ENCODE data around the gene ARHGAP31.

GRCh38 chr3:119323723-119324085 lies 29.5 kb downstream of the ARHGAP31 start:
- TF ChIP-seq, protein P1, sequence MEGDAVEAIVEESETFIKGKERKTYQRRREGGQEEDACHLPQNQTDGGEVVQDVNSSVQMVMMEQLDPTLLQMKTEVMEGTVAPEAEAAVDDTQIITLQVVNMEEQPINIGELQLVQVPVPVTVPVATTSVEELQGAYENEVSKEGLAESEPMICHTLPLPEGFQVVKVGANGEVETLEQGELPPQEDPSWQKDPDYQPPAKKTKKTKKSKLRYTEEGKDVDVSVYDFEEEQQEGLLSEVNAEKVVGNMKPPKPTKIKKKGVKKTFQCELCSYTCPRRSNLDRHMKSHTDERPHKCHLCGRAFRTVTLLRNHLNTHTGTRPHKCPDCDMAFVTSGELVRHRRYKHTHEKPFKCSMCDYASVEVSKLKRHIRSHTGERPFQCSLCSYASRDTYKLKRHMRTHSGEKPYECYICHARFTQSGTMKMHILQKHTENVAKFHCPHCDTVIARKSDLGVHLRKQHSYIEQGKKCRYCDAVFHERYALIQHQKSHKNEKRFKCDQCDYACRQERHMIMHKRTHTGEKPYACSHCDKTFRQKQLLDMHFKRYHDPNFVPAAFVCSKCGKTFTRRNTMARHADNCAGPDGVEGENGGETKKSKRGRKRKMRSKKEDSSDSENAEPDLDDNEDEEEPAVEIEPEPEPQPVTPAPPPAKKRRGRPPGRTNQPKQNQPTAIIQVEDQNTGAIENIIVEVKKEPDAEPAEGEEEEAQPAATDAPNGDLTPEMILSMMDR (conservative IDR thresholded peaks at IDR 0.05 in 1 of 2, IDR thresholded peaks at IDR 0.05 in 1 of 2; ENCODE audit: extremely low read depth in 1 of 2, insufficient read depth in 1 of 2, low read depth in 1 of 2, low read length in 2 of 2): no peak
- no peak for TF ChIP-seq EZH2 (IDR thresholded peaks at IDR 0.05; ENCODE audit: borderline replicate concordance, low read length)

All from mammary epithelial cell (primary cell).